GM12878 (cell line): ENCODE measurements around the gene WHRN.

ENCODE experiments used
- CTCF ChIP-seq, 3 experiments: IDR thresholded peaks in 2 of 3; conservative IDR thresholded peaks in 1 of 3; 2 replicates each; pipeline ENCODE4 v1.5.1; 2011; ENCODE audit warnings: low read depth in 3 of 3, low read length in 3 of 3, mild to moderate bottlenecking in 3 of 3, control low read depth in 2 of 3, moderate library complexity in 2 of 3, inconsistent platforms in 1 of 3, mixed read lengths in 1 of 3; ENCODE audit not compliant: control insufficient read depth in 2 of 3, insufficient read depth in 1 of 3; ENCODE audit errors: extremely low read depth in 1 of 3
- E4F1 ChIP-seq: fragments of 450-650 bp; IDR thresholded peaks from 2 replicates; pipeline ENCODE4 v1.6.1; 2018; ENCODE audit warnings: borderline replicate concordance, mild to moderate bottlenecking; ENCODE audit not compliant: partially characterized antibody
- MAX ChIP-seq: IDR thresholded peaks from 2 replicates; pipeline ENCODE4 v1.6.1; 2012; ENCODE audit warnings: low read depth, low read length, improper control_type of control experiment
- NFYA ChIP-seq: IDR thresholded peaks from 2 replicates; pipeline ENCODE4 v1.6.1; 2011; ENCODE audit warnings: low read depth, mild to moderate bottlenecking, low read length, improper control_type of control experiment, borderline replicate concordance
- POLR2A ChIP-seq: IDR thresholded peaks from 2 replicates; pipeline ENCODE4 v1.6.1; 2011; ENCODE audit warnings: low read depth, mild to moderate bottlenecking, low read length
- SPI1 ChIP-seq: IDR thresholded peaks from 2 replicates; pipeline ENCODE4 v1.6.1; 2011; ENCODE audit warnings: low read depth, mild to moderate bottlenecking, low read length, moderate library complexity, borderline replicate concordance; ENCODE audit not compliant: insufficient read depth
- USF2 ChIP-seq: IDR thresholded peaks from 2 replicates; pipeline ENCODE4 v1.6.1; 2011; ENCODE audit warnings: low read depth, low read length, improper control_type of control experiment, borderline replicate concordance

GRCh38 chr9:114518120-114518519 is 12.8 kb upstream of the WHRN start:
- TF ChIP-seq CTCF (IDR thresholded peaks at IDR 0.05 in 2 of 3, conservative IDR thresholded peaks at IDR 0.05 in 1 of 3; ENCODE audit: control insufficient read depth in 2 of 3, extremely low read depth in 1 of 3, insufficient read depth in 1 of 3, low read depth in 3 of 3, low read length in 3 of 3): no peak
- no peak for TF ChIP-seq SPI1
- TF ChIP-seq MAX: no peak
- no peak for TF ChIP-seq POLR2A
- no peak for TF ChIP-seq E4F1
- TF ChIP-seq USF2: no peak
- TF ChIP-seq NFYA: no peak
